ENCODE data around the gene IRS2. TPM values are rescaled to one million over a fixed set of nuclear protein-coding genes. Genes with fewer than 3 reads are reported as not detected.

IRS2 gene
- total RNA-seq, 1 experiment from 2014 or later: 9.2 TPM

GRCh38 chr13:109768176-109768575, 18.2 kb downstream of the IRS2 start:
- intact Hi-C loops (cut with micrococcal nuclease): no loop called here
- Histone ChIP-seq H3K27ac (ENCODE audit: low read depth, low read length) (no peak overlapping the region), H3K9me2 (ENCODE audit: insufficient read depth) (no peaks in the 10 kb centered on the region), H4K20me1 (ENCODE audit: insufficient read depth) (no peaks in the 10 kb centered on the region), H3K4me1 (ENCODE audit: control insufficient read depth in 1 of 2, insufficient read depth in 2 of 2, low read length in 2 of 2) (peaks cover 17 to 26% of the 10 kb centered on the region in 2 experiments), H3K4me3 (replicated peaks in 1 of 2; ENCODE audit: low read depth in 1 of 2, low read length in 2 of 2) (no peak overlapping the region), H3K27me3 (ENCODE audit: insufficient read depth, low read length) (no peaks in the 10 kb centered on the region), H3K9ac (ENCODE audit: low read length) (no peak overlapping the region), H3K9me3 (ENCODE audit: control insufficient read depth in 1 of 2, insufficient read depth in 1 of 2, low read depth in 1 of 2, low read length in 2 of 2) (no peaks in the 10 kb centered on the region), H2AFZ (ENCODE audit: low read depth, low read length, poor library complexity, severe bottlenecking) (no peak overlapping the region), H3K4me2 (ENCODE audit: low read length) (no peak overlapping the region), H3K79me2 (ENCODE audit: insufficient read depth, low read length) (peaks cover 28% of the 10 kb centered on the region; the same call in 1 of the 2 replicates), H3K36me3 (ENCODE audit: control insufficient read depth in 1 of 2, insufficient read depth in 2 of 2, low read length in 2 of 2) (no peaks in the 10 kb centered on the region)
- BruUV-seq (replicated peaks): no TSS peak
- TF ChIP-seq YY1 (IDR thresholded peaks at IDR 0.05; ENCODE audit: extremely low read depth, insufficient replicate concordance, low read depth, low read length) (no peak), ZFX (IDR thresholded peaks at IDR 0.05) (no peak), POLR2A (IDR thresholded peaks at IDR 0.05; ENCODE audit: borderline replicate concordance, extremely low read depth, insufficient read depth, insufficient read length) (no peak), EZH2phosphoT487 (IDR thresholded peaks at IDR 0.05; ENCODE audit: borderline replicate concordance) (no peak), ZNF274 (IDR thresholded peaks at IDR 0.05; ENCODE audit: low read depth, low read length) (no peak), EGR1 (IDR thresholded peaks at IDR 0.05; ENCODE audit: low read depth) (no peak), CBX3 (IDR thresholded peaks at IDR 0.05; ENCODE audit: low read depth) (no peak), SRF (IDR thresholded peaks at IDR 0.05; ENCODE audit: low read depth) (no peak), POLR2AphosphoS5 (IDR thresholded peaks at IDR 0.05; ENCODE audit: low read depth, low read length) (no peak), ELF1 (IDR thresholded peaks at IDR 0.05; ENCODE audit: borderline replicate concordance, low read depth) (no peak), SP1 (IDR thresholded peaks at IDR 0.05; ENCODE audit: low read depth) (no peak)
- TF ChIP-seq, protein P1, sequence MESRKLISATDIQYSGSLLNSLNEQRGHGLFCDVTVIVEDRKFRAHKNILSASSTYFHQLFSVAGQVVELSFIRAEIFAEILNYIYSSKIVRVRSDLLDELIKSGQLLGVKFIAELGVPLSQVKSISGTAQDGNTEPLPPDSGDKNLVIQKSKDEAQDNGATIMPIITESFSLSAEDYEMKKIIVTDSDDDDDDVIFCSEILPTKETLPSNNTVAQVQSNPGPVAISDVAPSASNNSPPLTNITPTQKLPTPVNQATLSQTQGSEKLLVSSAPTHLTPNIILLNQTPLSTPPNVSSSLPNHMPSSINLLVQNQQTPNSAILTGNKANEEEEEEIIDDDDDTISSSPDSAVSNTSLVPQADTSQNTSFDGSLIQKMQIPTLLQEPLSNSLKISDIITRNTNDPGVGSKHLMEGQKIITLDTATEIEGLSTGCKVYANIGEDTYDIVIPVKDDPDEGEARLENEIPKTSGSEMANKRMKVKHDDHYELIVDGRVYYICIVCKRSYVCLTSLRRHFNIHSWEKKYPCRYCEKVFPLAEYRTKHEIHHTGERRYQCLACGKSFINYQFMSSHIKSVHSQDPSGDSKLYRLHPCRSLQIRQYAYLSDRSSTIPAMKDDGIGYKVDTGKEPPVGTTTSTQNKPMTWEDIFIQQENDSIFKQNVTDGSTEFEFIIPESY (IDR thresholded peaks at IDR 0.05; ENCODE audit: extremely low read depth, insufficient replicate concordance, low read length): no peak
- TF ChIP-seq, protein P2, sequence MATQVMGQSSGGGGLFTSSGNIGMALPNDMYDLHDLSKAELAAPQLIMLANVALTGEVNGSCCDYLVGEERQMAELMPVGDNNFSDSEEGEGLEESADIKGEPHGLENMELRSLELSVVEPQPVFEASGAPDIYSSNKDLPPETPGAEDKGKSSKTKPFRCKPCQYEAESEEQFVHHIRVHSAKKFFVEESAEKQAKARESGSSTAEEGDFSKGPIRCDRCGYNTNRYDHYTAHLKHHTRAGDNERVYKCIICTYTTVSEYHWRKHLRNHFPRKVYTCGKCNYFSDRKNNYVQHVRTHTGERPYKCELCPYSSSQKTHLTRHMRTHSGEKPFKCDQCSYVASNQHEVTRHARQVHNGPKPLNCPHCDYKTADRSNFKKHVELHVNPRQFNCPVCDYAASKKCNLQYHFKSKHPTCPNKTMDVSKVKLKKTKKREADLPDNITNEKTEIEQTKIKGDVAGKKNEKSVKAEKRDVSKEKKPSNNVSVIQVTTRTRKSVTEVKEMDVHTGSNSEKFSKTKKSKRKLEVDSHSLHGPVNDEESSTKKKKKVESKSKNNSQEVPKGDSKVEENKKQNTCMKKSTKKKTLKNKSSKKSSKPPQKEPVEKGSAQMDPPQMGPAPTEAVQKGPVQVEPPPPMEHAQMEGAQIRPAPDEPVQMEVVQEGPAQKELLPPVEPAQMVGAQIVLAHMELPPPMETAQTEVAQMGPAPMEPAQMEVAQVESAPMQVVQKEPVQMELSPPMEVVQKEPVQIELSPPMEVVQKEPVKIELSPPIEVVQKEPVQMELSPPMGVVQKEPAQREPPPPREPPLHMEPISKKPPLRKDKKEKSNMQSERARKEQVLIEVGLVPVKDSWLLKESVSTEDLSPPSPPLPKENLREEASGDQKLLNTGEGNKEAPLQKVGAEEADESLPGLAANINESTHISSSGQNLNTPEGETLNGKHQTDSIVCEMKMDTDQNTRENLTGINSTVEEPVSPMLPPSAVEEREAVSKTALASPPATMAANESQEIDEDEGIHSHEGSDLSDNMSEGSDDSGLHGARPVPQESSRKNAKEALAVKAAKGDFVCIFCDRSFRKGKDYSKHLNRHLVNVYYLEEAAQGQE (IDR thresholded peaks at IDR 0.05; ENCODE audit: low read depth): no peak
- POLR2A ChIA-PET: no interaction called here
- RAD21 ChIA-PET (ENCODE audit: low non-redundant PET in 1 of 2, low total read pairs in 2 of 2, uncharacterized antibody in 2 of 2, unreplicated experiment in 2 of 2): no interaction called here
- ATAC-seq (no peak), DNase-seq (ENCODE audit: low read depth, low spot score) (no peak)
- CTCF ChIA-PET: no interaction called here
